GM18951 (cell line): ENCODE data around the gene ZMYND8.

ENCODE experiments used
- POLR2A ChIP-seq: IDR thresholded peaks from 4 replicates; pipeline ENCODE4 v1.6.1; 2011; ENCODE audit warnings: mild to moderate bottlenecking; ENCODE audit not compliant: insufficient read length, insufficient read depth; ENCODE audit errors: extremely low read depth
- in situ Hi-C: fragments of 300-500 bp; cut with MboI; formaldehyde crosslinking; loops from one replicate; pipeline ENCODE4 v1.12.0; 2022; ENCODE audit warnings: low sequenced_read_pairs, mixed read lengths, inconsistent platforms; ENCODE audit not compliant: unreplicated experiment

ZMYND8 gene

GRCh38 chr20:47267621-47268020 is 88.9 kb downstream of the ZMYND8 start:
- TF ChIP-seq POLR2A = no peak
- in situ Hi-C loops = loop anchor here (25.0 kb wide), 1 partner anchor 370 kb away; no protein-coding TSS in a partner anchor

DNA sequence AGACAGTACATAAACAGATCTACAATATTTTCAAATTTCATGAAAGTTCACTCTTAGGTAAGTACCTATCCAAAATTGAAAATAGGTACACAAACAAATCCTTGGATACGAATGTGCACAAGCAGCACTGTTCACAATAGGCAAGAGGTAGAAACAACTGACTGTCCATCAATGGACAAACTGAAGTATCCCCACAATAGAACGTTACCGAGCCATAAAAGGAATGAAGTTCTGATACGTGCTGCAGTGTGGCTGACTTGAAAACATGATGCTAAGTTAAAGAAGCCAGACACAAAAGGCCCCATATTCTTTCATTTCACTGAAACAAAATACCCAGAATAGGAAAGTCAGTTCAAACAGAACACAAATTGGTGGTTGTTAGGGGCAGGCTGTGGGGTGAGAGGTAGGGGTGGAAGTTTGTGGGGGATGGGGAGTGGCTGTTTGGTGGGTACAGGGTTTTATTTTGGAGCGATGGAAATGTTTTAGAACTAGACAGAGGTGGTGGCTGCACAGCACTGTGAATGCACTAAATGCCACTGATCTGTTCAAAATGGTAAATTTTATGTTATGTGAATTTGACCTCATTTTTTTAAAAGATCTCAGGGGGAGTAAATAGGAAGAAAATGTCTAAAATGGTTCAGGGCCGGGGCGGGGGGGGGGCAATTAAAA is 89.5 kb downstream of the ZMYND8 start:
- in situ Hi-C loops = loop anchor here (25.0 kb wide), 1 partner anchor 370 kb away; no protein-coding TSS in a partner anchor
- TF ChIP-seq POLR2A = no peak

- TF ChIP-seq POLR2A = no peak
- in situ Hi-C loops = loop anchor here (25.0 kb wide), 1 partner anchor 371 kb away; no protein-coding TSS in a partner anchor
Measured at GRCh38 chr20:47265984-47266383, 90.5 kb downstream of the ZMYND8 start.

- in situ Hi-C loops = loop anchor here (25.0 kb wide), 1 partner anchor 372 kb away; no protein-coding TSS in a partner anchor
- no peak for TF ChIP-seq POLR2A
Measured at GRCh38 chr20:47265214-47265613, 91.3 kb downstream of the ZMYND8 start.

- in situ Hi-C loops = loop anchor here (25.0 kb wide), 1 partner anchor 373 kb away; no protein-coding TSS in a partner anchor
Measured at GRCh38 chr20:47264137-47264769, 92.2 kb downstream of the ZMYND8 start.

- TF ChIP-seq POLR2A = no peak
- in situ Hi-C loops = loop anchor here (25.0 kb wide), 1 partner anchor 374 kb away; no protein-coding TSS in a partner anchor
Measured at GRCh38 chr20:47263465-47264084, 92.9 kb downstream of the ZMYND8 start.

DNA sequence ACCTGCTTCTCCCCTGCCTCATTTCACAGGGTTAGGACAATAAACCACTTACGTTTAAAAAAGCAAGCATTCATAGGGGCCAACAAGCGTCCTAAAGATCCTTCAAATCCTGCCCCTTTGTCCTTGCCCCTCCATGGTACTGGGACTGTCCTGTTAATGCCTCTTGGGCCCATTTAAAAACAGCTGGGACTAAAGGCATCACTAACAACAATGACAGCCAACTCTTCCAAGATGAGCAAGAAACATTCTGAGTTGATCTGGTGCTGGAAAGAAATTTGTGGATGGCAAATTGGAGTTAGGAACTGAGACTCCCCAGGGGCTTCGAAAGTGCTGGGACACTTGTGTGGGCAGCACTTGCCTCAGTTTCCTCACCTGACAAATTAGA is 93.4 kb downstream of the ZMYND8 start:
- no peak for TF ChIP-seq POLR2A
- in situ Hi-C loops = loop anchor here (25.0 kb wide), 1 partner anchor 374 kb away; no protein-coding TSS in a partner anchor

GRCh38 chr20:47262365-47263013 is 94.0 kb downstream of the ZMYND8 start:
- peak; percentile 35 for TF ChIP-seq POLR2A
- in situ Hi-C loops = loop anchor here (25.0 kb wide), 1 partner anchor 375 kb away; no protein-coding TSS in a partner anchor

DNA sequence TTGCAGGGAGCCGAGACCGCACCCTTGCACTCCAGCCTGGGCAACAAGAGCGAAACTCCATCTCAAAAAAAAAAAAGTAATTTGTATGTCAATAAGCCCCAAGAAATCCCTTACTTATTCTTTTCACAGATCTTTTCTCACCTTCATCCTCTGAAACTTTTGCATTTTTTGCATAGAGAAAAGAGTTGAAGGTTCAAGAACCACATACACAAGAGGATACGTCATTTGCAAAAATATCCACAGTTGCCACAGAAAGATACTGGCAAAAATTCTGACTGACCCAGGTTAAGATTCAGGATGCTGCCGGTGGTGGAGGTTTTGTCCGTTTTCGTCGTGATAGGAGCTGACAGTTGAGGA is 94.5 kb downstream of the ZMYND8 start:
- TF ChIP-seq POLR2A = no peak
- in situ Hi-C loops = loop anchor here (25.0 kb wide), 1 partner anchor 375 kb away; no protein-coding TSS in a partner anchor

- in situ Hi-C loops = loop anchor here (25.0 kb wide), 1 partner anchor 376 kb away; no protein-coding TSS in a partner anchor
Measured at GRCh38 chr20:47261161-47261774, 95.2 kb downstream of the ZMYND8 start.

DNA sequence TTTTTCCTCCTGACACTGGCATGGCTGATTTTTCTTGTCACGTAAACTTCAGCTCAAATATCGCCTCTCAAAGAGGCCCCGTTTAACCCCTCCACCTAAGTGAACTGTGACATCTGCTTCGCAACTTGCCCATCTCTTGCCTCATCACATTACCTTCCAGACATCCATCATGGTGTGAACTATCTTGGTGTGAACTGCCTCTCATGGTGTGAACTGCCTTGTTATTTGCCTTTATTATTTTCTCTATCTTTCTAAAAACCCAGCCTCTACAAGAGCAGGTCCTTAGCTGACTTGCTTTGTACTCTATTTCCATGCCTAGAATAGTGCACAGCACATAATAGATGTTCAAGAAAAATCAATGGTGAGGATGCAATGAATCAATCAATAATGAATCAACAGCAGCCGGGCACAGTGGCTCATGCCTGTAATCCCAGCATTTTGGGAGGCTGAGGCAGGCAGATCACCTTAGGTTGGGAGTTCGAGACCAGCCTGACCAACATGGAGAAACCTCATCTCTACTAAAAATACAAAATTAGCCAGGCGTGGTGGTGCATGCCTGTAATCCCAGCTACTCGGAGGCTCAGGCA is 95.9 kb downstream of the ZMYND8 start:
- in situ Hi-C loops = loop anchor here (25.0 kb wide), 1 partner anchor 377 kb away; no protein-coding TSS in a partner anchor
